Stimulated activated CD4-positive, alpha-beta T cell treated with anti-CD3 and anti-CD28 coated beads, Interleukin-12 subunit alpha, Interleukin-12 subunit beta, amount 100 ng/mL, for 4 hours (primary cell): ENCODE data around the gene KATNBL1.

Source experiments
- DNase-seq: peaks from one replicate; pipeline ENCODE4 v3.0.0-alpha.2; 2020

The KATNBL1 gene

GRCh38 chr15:34114215-34114614 is 95.7 kb downstream of the KATNBL1 start:
- DNase-seq, result no peak

- no peak for DNase-seq
These were observed 98.4 kb downstream of the KATNBL1 start for GRCh38 chr15:34111488-34111887.

GRCh38 chr15:34109797-34110663 is 99.9 kb downstream of the KATNBL1 start:
- no peak for DNase-seq

- no peak for DNase-seq
These were observed 102.6 kb downstream of the KATNBL1 start for GRCh38 chr15:34107315-34107714.

- DNase-seq, result no peak
These were observed 103.5 kb downstream of the KATNBL1 start for GRCh38 chr15:34106423-34106822.

- no peak for DNase-seq
These were observed 107.5 kb downstream of the KATNBL1 start for GRCh38 chr15:34102175-34102925.

GRCh38 chr15:34101366-34102174 is 108.3 kb downstream of the KATNBL1 start, which contains the start of the genes EMC7 and PGBD4:
TSS of gene EMC7 (minus strand) at chr15:34101862. CDS start at chr15:34101839, 23 bp downstream.
TSS of gene PGBD4 (plus strand) at chr15:34102083. CDS start at chr15:34102532, 449 bp downstream.
- DNase-seq, result peak; percentile 98

- DNase-seq, result no peak
These were observed 110.0 kb downstream of the KATNBL1 start for GRCh38 chr15:34099914-34100313.
